ENCODE data around the gene RABGEF1. TPM values are rescaled to one million over a fixed set of nuclear protein-coding genes. Genes with fewer than 3 reads are reported as not detected.
A peak's percentile ranks its signal among the peaks of the same experiment; 100 is the strongest.

RABGEF1 gene
- total and polyA plus RNA-seq, 4 donors = 5.2 to 14.0 (median 7.7) TPM

DNA sequence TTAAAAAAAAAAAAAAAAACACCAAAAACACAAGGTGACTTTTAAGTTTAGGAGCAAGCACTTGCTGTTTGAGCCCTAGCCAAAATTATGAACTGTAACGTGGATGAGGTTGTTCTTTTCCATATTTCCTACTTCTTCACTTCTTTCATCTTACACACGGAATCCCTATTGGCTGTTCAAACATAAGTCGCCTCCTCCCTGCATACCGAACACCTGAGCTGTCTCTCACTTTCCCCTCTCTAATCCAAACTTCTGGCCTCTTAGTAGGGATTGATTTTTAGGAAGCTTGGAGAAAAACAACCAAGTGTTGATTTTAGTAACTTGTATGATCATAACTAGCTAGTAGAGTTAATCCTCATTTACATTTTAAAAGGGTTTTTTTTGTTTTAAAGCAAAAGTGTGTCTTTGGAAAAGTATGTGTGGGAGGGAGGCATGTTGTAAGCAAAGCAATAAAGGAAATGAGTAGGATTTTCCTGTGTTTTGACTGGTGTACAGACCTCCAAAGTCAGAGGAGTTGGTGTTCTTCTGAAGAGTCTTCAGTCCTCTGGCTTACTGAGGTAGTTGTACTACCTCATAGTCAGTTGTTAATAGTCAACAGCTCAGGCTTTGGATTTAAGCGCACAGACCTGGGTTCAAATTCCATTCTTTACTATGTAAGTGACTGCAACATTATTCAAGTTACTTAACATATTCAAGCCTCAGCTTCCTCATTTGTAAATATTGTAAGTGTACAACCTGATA lies 39.3 kb downstream of the RABGEF1 start:
- Histone ChIP-seq H3K4me3 (ENCODE audit: low read depth in 1 of 3, low read length in 3 of 3) (no peak overlapping the region), H3K9ac (ENCODE audit: low read depth in 1 of 2, low read length in 2 of 2) (no peak overlapping the region), H3K27ac (ENCODE audit: low read depth in 1 of 2, low read length in 2 of 2) (no peak overlapping the region), H3K27me3 (ENCODE audit: control insufficient read depth in 4 of 4, insufficient read depth in 4 of 4, low read length in 3 of 4) (no peaks in the 10 kb centered on the region), H3K36me3 (ENCODE audit: control insufficient read depth in 4 of 4, insufficient read depth in 3 of 4, low read depth in 1 of 4, low read length in 3 of 4) (peaks cover 0 to 16% (median 3%) of the 10 kb centered on the region in 4 donors), H3K9me3 (ENCODE audit: control insufficient read depth in 4 of 4, low read length in 3 of 4) (no peaks in the 10 kb centered on the region), H3K4me1 (ENCODE audit: control insufficient read depth in 4 of 4, insufficient read depth in 4 of 4, low read length in 3 of 4) (peaks cover 5 to 38% (median 22%) of the 10 kb centered on the region in 4 donors)
- no peak for DNase-seq (ENCODE audit: low spot score)
- WGBS = 95% methylated on average over 5 of the region's 5 CpGs
- peak in 1 of 2 donors; percentile 37 for TF ChIP-seq HNF4A (conservative IDR thresholded peaks at IDR 0.05)
- TF ChIP-seq, protein P1, sequence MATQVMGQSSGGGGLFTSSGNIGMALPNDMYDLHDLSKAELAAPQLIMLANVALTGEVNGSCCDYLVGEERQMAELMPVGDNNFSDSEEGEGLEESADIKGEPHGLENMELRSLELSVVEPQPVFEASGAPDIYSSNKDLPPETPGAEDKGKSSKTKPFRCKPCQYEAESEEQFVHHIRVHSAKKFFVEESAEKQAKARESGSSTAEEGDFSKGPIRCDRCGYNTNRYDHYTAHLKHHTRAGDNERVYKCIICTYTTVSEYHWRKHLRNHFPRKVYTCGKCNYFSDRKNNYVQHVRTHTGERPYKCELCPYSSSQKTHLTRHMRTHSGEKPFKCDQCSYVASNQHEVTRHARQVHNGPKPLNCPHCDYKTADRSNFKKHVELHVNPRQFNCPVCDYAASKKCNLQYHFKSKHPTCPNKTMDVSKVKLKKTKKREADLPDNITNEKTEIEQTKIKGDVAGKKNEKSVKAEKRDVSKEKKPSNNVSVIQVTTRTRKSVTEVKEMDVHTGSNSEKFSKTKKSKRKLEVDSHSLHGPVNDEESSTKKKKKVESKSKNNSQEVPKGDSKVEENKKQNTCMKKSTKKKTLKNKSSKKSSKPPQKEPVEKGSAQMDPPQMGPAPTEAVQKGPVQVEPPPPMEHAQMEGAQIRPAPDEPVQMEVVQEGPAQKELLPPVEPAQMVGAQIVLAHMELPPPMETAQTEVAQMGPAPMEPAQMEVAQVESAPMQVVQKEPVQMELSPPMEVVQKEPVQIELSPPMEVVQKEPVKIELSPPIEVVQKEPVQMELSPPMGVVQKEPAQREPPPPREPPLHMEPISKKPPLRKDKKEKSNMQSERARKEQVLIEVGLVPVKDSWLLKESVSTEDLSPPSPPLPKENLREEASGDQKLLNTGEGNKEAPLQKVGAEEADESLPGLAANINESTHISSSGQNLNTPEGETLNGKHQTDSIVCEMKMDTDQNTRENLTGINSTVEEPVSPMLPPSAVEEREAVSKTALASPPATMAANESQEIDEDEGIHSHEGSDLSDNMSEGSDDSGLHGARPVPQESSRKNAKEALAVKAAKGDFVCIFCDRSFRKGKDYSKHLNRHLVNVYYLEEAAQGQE (IDR thresholded peaks at IDR 0.05) = no peak

DNA sequence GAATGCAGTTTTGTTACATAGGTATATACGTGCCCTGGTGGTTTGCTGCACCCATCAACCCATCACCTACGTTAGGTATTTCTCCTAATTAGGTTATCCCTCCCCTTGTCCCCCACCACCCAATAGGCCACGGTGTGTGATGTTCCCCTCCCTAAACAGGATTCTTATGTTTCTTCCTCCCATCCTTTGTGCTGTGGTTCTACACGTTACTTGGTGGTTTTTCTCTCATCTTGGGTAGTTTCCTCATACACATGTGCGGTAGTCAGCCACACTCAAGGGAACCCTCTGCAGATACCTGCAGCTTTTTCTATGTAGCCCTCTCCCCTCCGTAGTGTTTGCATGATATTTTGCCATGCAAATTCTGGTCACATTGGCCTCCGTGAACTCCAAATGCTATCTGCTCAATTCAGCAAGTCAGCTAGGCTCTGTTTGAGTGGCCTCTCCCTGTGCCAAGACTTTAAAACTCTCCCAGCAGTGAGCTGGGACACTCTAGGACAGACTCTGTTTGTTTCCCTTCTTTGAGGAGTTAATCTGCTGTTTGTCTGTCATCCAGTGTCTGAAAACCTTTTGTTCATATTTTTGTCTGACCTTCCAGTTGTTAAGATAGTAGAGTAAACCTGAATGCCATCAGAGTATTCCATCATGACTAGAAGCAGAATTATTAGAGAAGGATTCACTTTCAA lies 41.0 kb downstream of the RABGEF1 start:
- WGBS = 68% methylated on average over 7 of the region's 7 CpGs

More for the DNA sequence above, 41.0 kb downstream of the RABGEF1 start:
- TF ChIP-seq RAD21 (IDR thresholded peaks at IDR 0.05) = peak in 1 of 2 donors; percentile 21
- no peak for TF ChIP-seq YY1 (IDR thresholded peaks at IDR 0.05)
- no peak for TF ChIP-seq FOXA1 (IDR thresholded peaks at IDR 0.05)
- TF ChIP-seq, protein P2, sequence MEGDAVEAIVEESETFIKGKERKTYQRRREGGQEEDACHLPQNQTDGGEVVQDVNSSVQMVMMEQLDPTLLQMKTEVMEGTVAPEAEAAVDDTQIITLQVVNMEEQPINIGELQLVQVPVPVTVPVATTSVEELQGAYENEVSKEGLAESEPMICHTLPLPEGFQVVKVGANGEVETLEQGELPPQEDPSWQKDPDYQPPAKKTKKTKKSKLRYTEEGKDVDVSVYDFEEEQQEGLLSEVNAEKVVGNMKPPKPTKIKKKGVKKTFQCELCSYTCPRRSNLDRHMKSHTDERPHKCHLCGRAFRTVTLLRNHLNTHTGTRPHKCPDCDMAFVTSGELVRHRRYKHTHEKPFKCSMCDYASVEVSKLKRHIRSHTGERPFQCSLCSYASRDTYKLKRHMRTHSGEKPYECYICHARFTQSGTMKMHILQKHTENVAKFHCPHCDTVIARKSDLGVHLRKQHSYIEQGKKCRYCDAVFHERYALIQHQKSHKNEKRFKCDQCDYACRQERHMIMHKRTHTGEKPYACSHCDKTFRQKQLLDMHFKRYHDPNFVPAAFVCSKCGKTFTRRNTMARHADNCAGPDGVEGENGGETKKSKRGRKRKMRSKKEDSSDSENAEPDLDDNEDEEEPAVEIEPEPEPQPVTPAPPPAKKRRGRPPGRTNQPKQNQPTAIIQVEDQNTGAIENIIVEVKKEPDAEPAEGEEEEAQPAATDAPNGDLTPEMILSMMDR (IDR thresholded peaks at IDR 0.05; ENCODE audit: low read depth, low read length, missing input control) = no peak
- peak; percentile 24 for TF ChIP-seq SP1 (IDR thresholded peaks at IDR 0.05)
- TF ChIP-seq GABPA (IDR thresholded peaks at IDR 0.05 in 1 of 2, conservative IDR thresholded peaks at IDR 0.05 in 1 of 2) = no peak
- peak in 1 of 2 donors; percentile 20 for TF ChIP-seq HNF4A (conservative IDR thresholded peaks at IDR 0.05)
- peak in 1 of 2 donors; percentile 34 for TF ChIP-seq RXRA (IDR thresholded peaks at IDR 0.05)
- TF ChIP-seq, protein P1 (IDR thresholded peaks at IDR 0.05) = no peak
- no peak for TF ChIP-seq JUND (IDR thresholded peaks at IDR 0.05)
- no peak for TF ChIP-seq HNF4G (IDR thresholded peaks at IDR 0.05)
- TF ChIP-seq NR2F2 (IDR thresholded peaks at IDR 0.05) = no peak
- TF ChIP-seq, protein P3, sequence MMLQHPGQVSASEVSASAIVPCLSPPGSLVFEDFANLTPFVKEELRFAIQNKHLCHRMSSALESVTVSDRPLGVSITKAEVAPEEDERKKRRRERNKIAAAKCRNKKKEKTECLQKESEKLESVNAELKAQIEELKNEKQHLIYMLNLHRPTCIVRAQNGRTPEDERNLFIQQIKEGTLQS (IDR thresholded peaks at IDR 0.05) = no peak
- no peak for TF ChIP-seq TAF1 (conservative IDR thresholded peaks at IDR 0.05)
- TF ChIP-seq, protein P4, sequence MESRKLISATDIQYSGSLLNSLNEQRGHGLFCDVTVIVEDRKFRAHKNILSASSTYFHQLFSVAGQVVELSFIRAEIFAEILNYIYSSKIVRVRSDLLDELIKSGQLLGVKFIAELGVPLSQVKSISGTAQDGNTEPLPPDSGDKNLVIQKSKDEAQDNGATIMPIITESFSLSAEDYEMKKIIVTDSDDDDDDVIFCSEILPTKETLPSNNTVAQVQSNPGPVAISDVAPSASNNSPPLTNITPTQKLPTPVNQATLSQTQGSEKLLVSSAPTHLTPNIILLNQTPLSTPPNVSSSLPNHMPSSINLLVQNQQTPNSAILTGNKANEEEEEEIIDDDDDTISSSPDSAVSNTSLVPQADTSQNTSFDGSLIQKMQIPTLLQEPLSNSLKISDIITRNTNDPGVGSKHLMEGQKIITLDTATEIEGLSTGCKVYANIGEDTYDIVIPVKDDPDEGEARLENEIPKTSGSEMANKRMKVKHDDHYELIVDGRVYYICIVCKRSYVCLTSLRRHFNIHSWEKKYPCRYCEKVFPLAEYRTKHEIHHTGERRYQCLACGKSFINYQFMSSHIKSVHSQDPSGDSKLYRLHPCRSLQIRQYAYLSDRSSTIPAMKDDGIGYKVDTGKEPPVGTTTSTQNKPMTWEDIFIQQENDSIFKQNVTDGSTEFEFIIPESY (IDR thresholded peaks at IDR 0.05) = no peak
- TF ChIP-seq EGR1 (IDR thresholded peaks at IDR 0.05; ENCODE audit: low read depth in 2 of 2) = no peak
- TF ChIP-seq, protein P5, sequence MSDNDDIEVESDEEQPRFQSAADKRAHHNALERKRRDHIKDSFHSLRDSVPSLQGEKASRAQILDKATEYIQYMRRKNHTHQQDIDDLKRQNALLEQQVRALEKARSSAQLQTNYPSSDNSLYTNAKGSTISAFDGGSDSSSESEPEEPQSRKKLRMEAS (IDR thresholded peaks at IDR 0.05) = no peak
- TF ChIP-seq FOXA2 (IDR thresholded peaks at IDR 0.05) = no peak
- DNase-seq (ENCODE audit: low spot score) = no peak
- peaks cover 2 to 15% (median 3%) of the 10 kb centered on the region in 4 donors for H3K36me3 ChIP-seq (ENCODE audit: control insufficient read depth in 4 of 4, insufficient read depth in 3 of 4, low read depth in 1 of 4, low read length in 3 of 4)
- no peak overlapping the region for H3K9ac ChIP-seq (ENCODE audit: low read depth in 1 of 2, low read length in 2 of 2)
- H3K4me1 ChIP-seq (ENCODE audit: control insufficient read depth in 4 of 4, insufficient read depth in 4 of 4, low read length in 3 of 4) = peaks cover 8 to 30% (median 20%) of the 10 kb centered on the region in 4 donors
- no peaks in the 10 kb centered on the region for H3K27me3 ChIP-seq (ENCODE audit: control insufficient read depth in 4 of 4, insufficient read depth in 4 of 4, low read length in 3 of 4)
- no peak overlapping the region for H3K4me3 ChIP-seq (ENCODE audit: low read depth in 1 of 3, low read length in 3 of 3)
- H3K27ac ChIP-seq (ENCODE audit: low read depth in 1 of 2, low read length in 2 of 2) = peak overlapping the region in 1 of 2 donors; percentile 10
- no peaks in the 10 kb centered on the region for H3K9me3 ChIP-seq (ENCODE audit: control insufficient read depth in 4 of 4, low read length in 3 of 4)
